Erythroblast (primary cell): Measurements from ENCODE around the gene TRIM43B.

ENCODE experiments used
- GATA1 ChIP-seq: IDR thresholded peaks from 2 replicates; pipeline ENCODE4 v1.6.1; 2011; ENCODE audit warnings: low read depth, mild to moderate bottlenecking, control low read depth, low read length, moderate library complexity
- POLR2A ChIP-seq: IDR thresholded peaks from 2 replicates; pipeline ENCODE4 v1.6.1; 2011; ENCODE audit warnings: mild to moderate bottlenecking, low read length

- TF ChIP-seq POLR2A (no peak), GATA1 (no peak)
Observed at GRCh38 chr2:95500854-95501253, 16.3 kb upstream of the TRIM43B start.
